IMR-90 (cell line): ENCODE results near the gene CST7. TPM values are rescaled to one million over a fixed set of nuclear protein-coding genes. Genes with fewer than 3 reads are reported as not detected.

Experiments
- ATAC-seq: fragments of 200-7000 bp; cut with Tn5 transposase; 2 replicates; pipeline ENCODE4 v1.9.1; 2020; ENCODE audit warnings: low read depth, mild to moderate bottlenecking, moderate library complexity
- BruUV-seq: library from RNA; stranded (reverse); fragments of 400-500 nt; replicated peaks from 2 replicates; lab custom pipeline; 2021; lab: Mats Ljungman, UMichigan
- CTCF ChIA-PET: fragments of 300-600 bp; formaldehyde crosslinking; extraction: SDS; loops from one replicate; lab custom pipeline; 2021; ENCODE audit warnings: antibody characterized with exemption; lab: Yijun Ruan, JAX
- POLR2A ChIA-PET: fragments of 300-600 bp; sonication (Branson Sonifier 250); formaldehyde crosslinking; loops from one replicate; lab custom pipeline; 2022; ENCODE audit warnings: antibody characterized with exemption; ENCODE audit not compliant: unreplicated experiment; lab: Charles Lee
- DNase-seq: peaks from one replicate; pipeline ENCODE4 v3.0.0; 2013
- H2AFZ ChIP-seq: replicated peaks from 2 replicates; pipeline ENCODE3; 2013; ENCODE audit warnings: low read length, mild to moderate bottlenecking; ENCODE audit not compliant: poor library complexity
- H2AK5ac ChIP-seq: 2 replicates; pipeline ENCODE4 v1.6.1; 2013; ENCODE audit warnings: low read depth, low read length, inconsistent platforms
- H2AK9ac ChIP-seq: replicated peaks from 2 replicates; pipeline ENCODE3; 2013; ENCODE audit warnings: mild to moderate bottlenecking, low read depth, low read length, moderate library complexity; ENCODE audit not compliant: poor library complexity
- H2BK120ac ChIP-seq: 2 replicates; pipeline ENCODE4 v1.6.1; 2013; ENCODE audit warnings: low read depth, low read length, inconsistent platforms
- H2BK15ac ChIP-seq: 3 replicates; pipeline ENCODE4 v1.6.1; 2013; ENCODE audit warnings: low read depth, low read length, inconsistent platforms
- H2BK20ac ChIP-seq: 2 replicates; pipeline ENCODE4 v1.6.1; 2013; ENCODE audit warnings: low read depth, mild to moderate bottlenecking, inconsistent platforms, low read length, moderate library complexity
- H2BK5ac ChIP-seq: 2 replicates; pipeline ENCODE4 v1.6.1; 2013; ENCODE audit warnings: mild to moderate bottlenecking, low read depth, low read length, inconsistent platforms; ENCODE audit not compliant: poor library complexity, severe bottlenecking
- H3K14ac ChIP-seq: replicated peaks from 2 replicates; pipeline ENCODE4 v1.6.1; 2013; ENCODE audit warnings: low read depth, low read length, inconsistent platforms
- H3K18ac ChIP-seq: 2 replicates; pipeline ENCODE4 v1.6.1; 2013; ENCODE audit warnings: low read depth, low read length, control low read depth
- H3K23ac ChIP-seq: 2 replicates; pipeline ENCODE4 v1.6.1; 2013; ENCODE audit warnings: low read depth, low read length, inconsistent platforms
- H3K27ac ChIP-seq: 2 replicates; pipeline ENCODE4 v1.5.1; 2013; ENCODE audit warnings: mild to moderate bottlenecking, control low read depth, low read length; ENCODE audit not compliant: insufficient read depth
- H3K27me3 ChIP-seq: 2 replicates; pipeline ENCODE4 v1.6.1; 2013; ENCODE audit warnings: low read length; ENCODE audit not compliant: control insufficient read depth, insufficient read depth
- H3K36me3 ChIP-seq: 2 replicates; pipeline ENCODE4 v1.6.1; 2013; ENCODE audit warnings: low read length, mixed read lengths; ENCODE audit not compliant: control insufficient read depth, insufficient read depth
- H3K4ac ChIP-seq: 2 replicates; pipeline ENCODE4 v1.6.1; 2013; ENCODE audit warnings: low read depth, low read length, inconsistent platforms
- H3K4me1 ChIP-seq: 2 replicates; pipeline ENCODE4 v1.6.1; 2013; ENCODE audit warnings: low read length, mixed read lengths; ENCODE audit not compliant: control insufficient read depth, insufficient read depth
- H3K4me2 ChIP-seq: 2 replicates; pipeline ENCODE4 v1.6.1; 2013; ENCODE audit warnings: low read depth, mild to moderate bottlenecking, control low read depth, low read length, moderate library complexity
- H3K4me3 ChIP-seq: 2 replicates; pipeline ENCODE4 v1.5.1; 2013; ENCODE audit warnings: low read depth, mild to moderate bottlenecking, control low read depth, low read length, moderate library complexity; ENCODE audit not compliant: insufficient read depth
- H3K56ac ChIP-seq: 2 replicates; pipeline ENCODE4 v1.6.1; 2013; ENCODE audit warnings: low read length, inconsistent platforms; ENCODE audit not compliant: insufficient read depth; ENCODE audit errors: extremely low read depth
- H3K79me1 ChIP-seq, 2 experiments: 2 replicates each; pipeline ENCODE4 v1.6.1; 2013; ENCODE audit warnings: low read length in 2 of 2, inconsistent platforms in 1 of 2, low read depth in 1 of 2
- H3K9ac ChIP-seq: 2 replicates; pipeline ENCODE4 v1.6.1; 2013; ENCODE audit warnings: low read depth, low read length, control low read depth
- H3K9me1 ChIP-seq: 2 replicates; pipeline ENCODE4 v1.6.1; 2013; ENCODE audit warnings: low read length, inconsistent platforms; ENCODE audit not compliant: insufficient read depth
- H3K9me3 ChIP-seq: 2 replicates; pipeline ENCODE4 v1.6.1; 2013; ENCODE audit warnings: low read length; ENCODE audit not compliant: control insufficient read depth, insufficient read depth
- H4K20me1 ChIP-seq: 2 replicates; pipeline ENCODE4 v1.6.1; 2013; ENCODE audit warnings: low read length, inconsistent platforms; ENCODE audit not compliant: insufficient read depth
- H4K5ac ChIP-seq: 2 replicates; pipeline ENCODE4 v1.6.1; 2013; ENCODE audit warnings: mild to moderate bottlenecking, low read depth, low read length, control low read depth
- H4K8ac ChIP-seq, 2 experiments: 2 replicates each; pipeline ENCODE4 v1.6.1; 2013; ENCODE audit warnings: low read depth in 2 of 2, low read length in 2 of 2, control low read depth in 1 of 2, inconsistent platforms in 1 of 2
- H4K91ac ChIP-seq: 2 replicates; pipeline ENCODE4 v1.6.1; 2013; ENCODE audit warnings: low read depth, low read length, inconsistent platforms; ENCODE audit not compliant: insufficient read depth
- BHLHE40 ChIP-seq: fragments of 150-350 bp; IDR thresholded peaks from 2 replicates; pipeline ENCODE4 v1.6.1; 2016; ENCODE audit warnings: mild to moderate bottlenecking, low read depth, low read length
- CEBPB ChIP-seq: IDR thresholded peaks from 2 replicates; pipeline ENCODE4 v1.6.1; 2012; ENCODE audit warnings: low read depth, low read length, improper control_type of control experiment
- CHD1 ChIP-seq: IDR thresholded peaks from 2 replicates; pipeline ENCODE4 v1.6.1; 2012; ENCODE audit warnings: low read depth, low read length, improper control_type of control experiment
- FOS ChIP-seq: fragments of 150-350 bp; IDR thresholded peaks from 2 replicates; pipeline ENCODE4 v1.6.1; 2016; ENCODE audit warnings: low read depth, low read length
- MAFK ChIP-seq: IDR thresholded peaks from 2 replicates; pipeline ENCODE4 v1.6.1; 2012; ENCODE audit warnings: low read depth, low read length, improper control_type of control experiment
- MAZ ChIP-seq: IDR thresholded peaks from 2 replicates; pipeline ENCODE4 v1.6.1; 2012; ENCODE audit warnings: low read depth, mild to moderate bottlenecking, low read length, improper control_type of control experiment, moderate library complexity, borderline replicate concordance
- MXI1 ChIP-seq: IDR thresholded peaks from 2 replicates; pipeline ENCODE4 v1.6.1; 2012; ENCODE audit warnings: low read depth, mild to moderate bottlenecking, low read length, moderate library complexity, borderline replicate concordance
- NFE2L2 ChIP-seq: fragments of 150-350 bp; IDR thresholded peaks from 2 replicates; pipeline ENCODE4 v1.6.1; 2016; ENCODE audit warnings: low read depth, mild to moderate bottlenecking, low read length
- RCOR1 ChIP-seq: IDR thresholded peaks from 2 replicates; pipeline ENCODE4 v1.6.1; 2012; ENCODE audit warnings: mild to moderate bottlenecking, low read length, improper control_type of control experiment; ENCODE audit not compliant: insufficient replicate concordance
- SMC3 ChIP-seq: fragments of 150-350 bp; IDR thresholded peaks from 2 replicates; pipeline ENCODE4 v1.6.1; 2016; ENCODE audit warnings: low read depth, mild to moderate bottlenecking, antibody characterized with exemption, low read length, moderate library complexity
- USF2 ChIP-seq: fragments of 150-350 bp; IDR thresholded peaks from 2 replicates; pipeline ENCODE4 v1.6.1; 2017; ENCODE audit warnings: mild to moderate bottlenecking, antibody characterized with exemption, low read length, low read depth
- WGBS, 2 experiments: methylation state at CpG; one replicate each; pipeline versions ENCODE4 v1.1.5 to v1.1.7; 2013; ENCODE audit warnings: missing lambda C conversion rate in 2 of 2; ENCODE audit not compliant: insufficient read length in 1 of 2; ENCODE audit errors: extremely low coverage in 2 of 2; 5-methylcytosine and 5-hydroxymethylcytosine counted together
- dilution Hi-C: fragments of 300-500 bp; cut with HindIII; formaldehyde crosslinking; loops from one replicate; pipeline ENCODE4 v1.14.3; 2018; ENCODE audit warnings: low sequenced_read_pairs; ENCODE audit not compliant: unreplicated experiment
- in situ Hi-C: fragments of 300-500 bp; cut with MboI; formaldehyde crosslinking; loops from 3 replicates; pipeline ENCODE4 v1.14.3; 2019; ENCODE audit warnings: low sequenced_read_pairs, inconsistent platforms, mixed read lengths
- intact Hi-C: fragments of 100-400 bp; cut with micrococcal nuclease; formaldehyde crosslinking; loops from 2 replicates; pipeline ENCODE4 v1.10.0; 2022
- polyA plus RNA-seq, 3 experiments: library from polyadenylated mRNA; depleted of rRNA; stranded (reverse); fragments of >200 nt; gene quantifications; 2 replicates each; pipeline ENCODE4 v1.2.3, GENCODE V29; 2012; ENCODE audit warnings: low replicate concordance in 1 of 3
- total RNA-seq: library from RNA; depleted of rRNA; stranded (reverse); fragments of >200 nt; gene quantifications from 2 replicates; pipeline ENCODE4 v1.2.3, GENCODE V29; 2012
- TF ChIP-seq, protein P1 (sequence below): fragments of 150-350 bp; IDR thresholded peaks from 2 replicates; pipeline ENCODE4 v1.6.1; 2016; ENCODE audit warnings: low read depth, mild to moderate bottlenecking, low read length, moderate library complexity, borderline replicate concordance

The CST7 gene
- total and polyA plus RNA-seq, 2 of the 4 experiments (the other 2 are of a cell fraction), result not detected

GRCh38 chr20:24983896-24984295, 34.8 kb downstream of the CST7 start:
- TF ChIP-seq SMC3 (no peak), CEBPB (no peak), MAFK (no peak), MXI1 (no peak), CHD1 (no peak), NFE2L2 (no peak), MAZ (no peak), RCOR1 (no peak), USF2 (no peak), FOS (no peak), BHLHE40 (no peak)
- TF ChIP-seq, protein P1, sequence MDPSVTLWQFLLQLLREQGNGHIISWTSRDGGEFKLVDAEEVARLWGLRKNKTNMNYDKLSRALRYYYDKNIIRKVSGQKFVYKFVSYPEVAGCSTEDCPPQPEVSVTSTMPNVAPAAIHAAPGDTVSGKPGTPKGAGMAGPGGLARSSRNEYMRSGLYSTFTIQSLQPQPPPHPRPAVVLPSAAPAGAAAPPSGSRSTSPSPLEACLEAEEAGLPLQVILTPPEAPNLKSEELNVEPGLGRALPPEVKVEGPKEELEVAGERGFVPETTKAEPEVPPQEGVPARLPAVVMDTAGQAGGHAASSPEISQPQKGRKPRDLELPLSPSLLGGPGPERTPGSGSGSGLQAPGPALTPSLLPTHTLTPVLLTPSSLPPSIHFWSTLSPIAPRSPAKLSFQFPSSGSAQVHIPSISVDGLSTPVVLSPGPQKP, result no peak
- no peak overlapping the region for H2AK9ac ChIP-seq
- H3K56ac ChIP-seq, result no peak overlapping the region
- no peak overlapping the region for H2BK5ac ChIP-seq
- no peak overlapping the region for H2AFZ ChIP-seq
- H3K27me3 ChIP-seq, result no peaks in the 10 kb centered on the region
- peaks cover 4% of the 10 kb centered on the region; the same call in 1 of the 2 replicates for H3K9me1 ChIP-seq
- no peak overlapping the region for H3K4me3 ChIP-seq
- no peak overlapping the region for H3K23ac ChIP-seq
- no peak overlapping the region for H3K14ac ChIP-seq
- H3K4me2 ChIP-seq, result no peak overlapping the region
- H3K4ac ChIP-seq, result no peak overlapping the region
- ChIA-PET POLR2A (no interaction called here), CTCF (no interaction called here)
- no peak overlapping the region for H3K9ac ChIP-seq
- 95% methylated on average over 7 of the region's 8 CpGs; no CpG with 5 or more reads in 1 of the 2 experiments for WGBS, 2 experiments
- no peak overlapping the region for H4K8ac ChIP-seq
- H3K36me3 ChIP-seq, result peaks cover 12% of the 10 kb centered on the region
- H2BK20ac ChIP-seq, result no peak overlapping the region
- no TSS peak for BruUV-seq
- in situ Hi-C loops, result loop anchor here (25.0 kb wide), 3 partner anchors 603 to 878 kb away; partner anchors contain the start of genes NINL and ZNF337
- no peak overlapping the region for H3K27ac ChIP-seq
- no peak for DNase-seq
- H2BK15ac ChIP-seq, result no peak overlapping the region
- no peak overlapping the region for H2AK5ac ChIP-seq
- no peak overlapping the region for H4K5ac ChIP-seq
- dilution Hi-C loops, result no loop called here
- ATAC-seq, result no peak
- H3K18ac ChIP-seq, result no peak overlapping the region
- H2BK120ac ChIP-seq, result no peak overlapping the region
- H3K79me1 ChIP-seq, result peaks cover 46% of the 10 kb centered on the region in 2 experiments
- intact Hi-C loops, result no loop called here
- peaks cover 4% of the 10 kb centered on the region; the same call in 1 of the 2 replicates for H3K9me3 ChIP-seq
- H3K4me1 ChIP-seq, result no peaks in the 10 kb centered on the region
- no peak overlapping the region for H4K91ac ChIP-seq
- peaks cover 2% of the 10 kb centered on the region for H4K20me1 ChIP-seq
